MM.1S (cell line): ENCODE results near the gene NRG2.

ENCODE experiments used
- DNase-seq: peaks from one replicate; pipeline ENCODE4 v3.0.0-alpha.2; 2015
- H2AFZ ChIP-seq: fragments of 300-600 bp; sonication (generic); 2 replicates; pipeline ENCODE4 v1.6.0; 2016; ENCODE audit warnings: antibody characterized with exemption, low read length
- H3F3A ChIP-seq: fragments of 300-600 bp; sonication (generic); 2 replicates; pipeline ENCODE4 v1.6.1; 2016; ENCODE audit warnings: mild to moderate bottlenecking, antibody characterized with exemption, low read length, moderate library complexity, mixed read lengths; ENCODE audit not compliant: insufficient read depth
- H3K27ac ChIP-seq: fragments of 300-600 bp; sonication (generic); 2 replicates; pipeline ENCODE4 v1.5.1; 2016; ENCODE audit warnings: mild to moderate bottlenecking, low read length
- H3K27me3 ChIP-seq: fragments of 300-600 bp; sonication (generic); replicated peaks from 2 replicates; pipeline ENCODE4 v1.6.0; 2016; ENCODE audit warnings: low read length; ENCODE audit not compliant: insufficient read depth
- H3K36me3 ChIP-seq: fragments of 300-600 bp; sonication (generic); replicated peaks from 2 replicates; pipeline ENCODE4 v1.6.1; 2016; ENCODE audit warnings: mild to moderate bottlenecking, low read length, mixed read lengths; ENCODE audit not compliant: insufficient read depth
- H3K4me1 ChIP-seq: fragments of 300-600 bp; sonication (generic); 2 replicates; pipeline ENCODE4 v1.6.1; 2016; ENCODE audit warnings: low read length, mixed read lengths
- H3K4me2 ChIP-seq: fragments of 300-600 bp; sonication (generic); 2 replicates; pipeline ENCODE4 v1.6.0; 2016; ENCODE audit warnings: low read depth, low read length
- H3K4me3 ChIP-seq: fragments of 300-600 bp; sonication (generic); 2 replicates; pipeline ENCODE4 v1.5.1; 2016; ENCODE audit warnings: low read length, mixed read lengths
- H3K79me2 ChIP-seq: fragments of 300-600 bp; sonication (generic); 2 replicates; pipeline ENCODE4 v1.6.1; 2016; ENCODE audit warnings: mixed run types, low read length, mixed read lengths
- H3K9ac ChIP-seq: fragments of 300-600 bp; sonication (generic); 2 replicates; pipeline ENCODE4 v1.6.1; 2016; ENCODE audit warnings: low read length, mixed read lengths
- H3K9me2 ChIP-seq: fragments of 300-600 bp; sonication (generic); replicated peaks from 2 replicates; pipeline ENCODE4 v1.6.1; 2016; ENCODE audit warnings: mild to moderate bottlenecking, low read length, mixed read lengths; ENCODE audit not compliant: insufficient read depth
- H3K9me3 ChIP-seq: fragments of 300-600 bp; sonication (generic); replicated peaks from 2 replicates; pipeline ENCODE4 v1.6.1; 2016; ENCODE audit warnings: mild to moderate bottlenecking, low read length, mixed read lengths; ENCODE audit not compliant: insufficient read depth
- H4K20me1 ChIP-seq: fragments of 300-600 bp; sonication (generic); 2 replicates; pipeline ENCODE4 v1.6.1; 2016; ENCODE audit warnings: mild to moderate bottlenecking, low read length, moderate library complexity, mixed read lengths; ENCODE audit not compliant: insufficient read depth
- EZH2 ChIP-seq: fragments of 300-600 bp; sonication (generic); optimal IDR thresholded peaks from 2 replicates; pipeline ENCODE3; 2017; ENCODE audit warnings: low read depth, mild to moderate bottlenecking, antibody characterized with exemption, low read length, mixed read lengths
- EZH2phosphoT487 ChIP-seq: fragments of 300-600 bp; sonication (generic); IDR thresholded peaks from 2 replicates; pipeline ENCODE4 v1.6.1; 2018; ENCODE audit warnings: antibody characterized with exemption, low read length
- TF ChIP-seq, protein P1 (sequence below): fragments of 300-600 bp; sonication (generic); IDR thresholded peaks from 2 replicates; pipeline ENCODE4 v1.5.1; 2016; ENCODE audit warnings: antibody characterized with exemption, low read length, mixed read lengths

NRG2 gene

DNA sequence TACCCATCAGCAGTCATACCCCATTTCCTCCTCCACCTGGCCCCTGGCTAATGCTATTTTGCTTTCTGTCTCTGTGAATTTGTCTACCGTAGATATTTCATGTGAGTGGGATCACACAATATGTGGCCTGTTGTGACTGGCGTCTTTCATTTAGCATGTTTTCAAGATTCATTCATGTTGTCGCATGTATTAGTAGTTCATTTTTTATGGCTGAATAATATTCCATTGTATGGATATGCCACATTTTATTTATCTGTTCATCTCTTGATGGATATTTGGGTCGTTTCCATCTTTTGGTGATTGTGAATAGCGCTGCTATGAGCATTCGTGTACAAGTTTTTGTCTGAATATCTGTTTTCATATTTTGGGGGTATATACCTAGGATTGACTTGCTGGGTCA is 213.6 kb downstream of the NRG2 start:
- Histone ChIP-seq H2AFZ (no peak overlapping the region), H4K20me1 (no peaks in the 10 kb centered on the region), H3K27ac (no peak overlapping the region), H3K9ac (no peak overlapping the region), H3K9me2 (no peaks in the 10 kb centered on the region), H3K4me2 (no peak overlapping the region), H3K36me3 (no peaks in the 10 kb centered on the region), H3K27me3 (peaks cover 27% of the 10 kb centered on the region), H3K4me3 (no peak overlapping the region), H3K9me3 (no peaks in the 10 kb centered on the region), H3F3A (no peaks in the 10 kb centered on the region), H3K79me2 (no peaks in the 10 kb centered on the region), H3K4me1 (no peaks in the 10 kb centered on the region)
- TF ChIP-seq, protein P1, sequence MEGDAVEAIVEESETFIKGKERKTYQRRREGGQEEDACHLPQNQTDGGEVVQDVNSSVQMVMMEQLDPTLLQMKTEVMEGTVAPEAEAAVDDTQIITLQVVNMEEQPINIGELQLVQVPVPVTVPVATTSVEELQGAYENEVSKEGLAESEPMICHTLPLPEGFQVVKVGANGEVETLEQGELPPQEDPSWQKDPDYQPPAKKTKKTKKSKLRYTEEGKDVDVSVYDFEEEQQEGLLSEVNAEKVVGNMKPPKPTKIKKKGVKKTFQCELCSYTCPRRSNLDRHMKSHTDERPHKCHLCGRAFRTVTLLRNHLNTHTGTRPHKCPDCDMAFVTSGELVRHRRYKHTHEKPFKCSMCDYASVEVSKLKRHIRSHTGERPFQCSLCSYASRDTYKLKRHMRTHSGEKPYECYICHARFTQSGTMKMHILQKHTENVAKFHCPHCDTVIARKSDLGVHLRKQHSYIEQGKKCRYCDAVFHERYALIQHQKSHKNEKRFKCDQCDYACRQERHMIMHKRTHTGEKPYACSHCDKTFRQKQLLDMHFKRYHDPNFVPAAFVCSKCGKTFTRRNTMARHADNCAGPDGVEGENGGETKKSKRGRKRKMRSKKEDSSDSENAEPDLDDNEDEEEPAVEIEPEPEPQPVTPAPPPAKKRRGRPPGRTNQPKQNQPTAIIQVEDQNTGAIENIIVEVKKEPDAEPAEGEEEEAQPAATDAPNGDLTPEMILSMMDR, result no peak
- TF ChIP-seq EZH2phosphoT487, result no peak
- no peak for TF ChIP-seq EZH2
- no peak for DNase-seq

DNA sequence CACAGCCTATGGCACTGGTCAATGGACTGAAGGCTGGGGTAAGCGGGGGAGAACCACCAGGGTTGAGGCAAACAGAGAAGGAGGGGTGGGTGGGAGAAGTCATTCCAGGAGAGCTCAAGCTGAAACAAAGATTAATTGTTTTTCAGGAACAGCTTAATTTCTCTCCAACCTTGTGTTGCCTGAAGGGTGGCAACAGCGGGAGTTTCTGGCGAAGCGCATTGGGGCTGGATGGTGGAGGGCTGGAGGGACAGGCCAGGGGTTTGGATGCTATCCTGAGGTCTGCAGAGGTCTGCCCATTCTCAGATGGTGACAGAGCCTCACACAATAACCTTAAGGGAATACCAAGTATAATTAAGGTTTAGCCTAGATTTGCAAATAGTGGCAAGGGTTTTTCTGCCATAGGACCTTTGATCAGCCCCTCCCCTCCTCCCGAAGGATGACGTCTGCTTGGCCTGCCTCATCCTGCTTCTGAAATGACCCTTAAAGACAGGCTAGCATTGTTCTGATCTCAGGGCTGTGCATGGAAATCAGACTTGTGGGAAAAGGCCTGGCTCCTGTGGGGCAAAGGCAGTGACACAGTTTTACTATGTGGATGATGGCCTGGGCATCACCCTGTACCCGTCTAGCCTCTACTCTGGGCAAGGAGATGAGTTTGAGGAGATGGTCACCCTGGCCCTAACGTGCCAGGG is 214.7 kb downstream of the NRG2 start:
- no peak overlapping the region for H3K9ac ChIP-seq
- H3K4me2 ChIP-seq, result no peak overlapping the region
- DNase-seq, result no peak
- no peak overlapping the region for H3K4me3 ChIP-seq
- H3K27me3 ChIP-seq, result peaks cover 23% of the 10 kb centered on the region
- no peak overlapping the region for H2AFZ ChIP-seq
- no peaks in the 10 kb centered on the region for H3F3A ChIP-seq
- H3K9me3 ChIP-seq, result no peaks in the 10 kb centered on the region
- H3K4me1 ChIP-seq, result no peaks in the 10 kb centered on the region
- no peak overlapping the region for H3K27ac ChIP-seq
- H3K36me3 ChIP-seq, result no peaks in the 10 kb centered on the region
- TF ChIP-seq EZH2phosphoT487 (no peak), EZH2 (no peak)
- TF ChIP-seq, protein P1, result no peak
- H3K9me2 ChIP-seq, result no peaks in the 10 kb centered on the region
- no peaks in the 10 kb centered on the region for H3K79me2 ChIP-seq
- H4K20me1 ChIP-seq, result no peaks in the 10 kb centered on the region

DNA sequence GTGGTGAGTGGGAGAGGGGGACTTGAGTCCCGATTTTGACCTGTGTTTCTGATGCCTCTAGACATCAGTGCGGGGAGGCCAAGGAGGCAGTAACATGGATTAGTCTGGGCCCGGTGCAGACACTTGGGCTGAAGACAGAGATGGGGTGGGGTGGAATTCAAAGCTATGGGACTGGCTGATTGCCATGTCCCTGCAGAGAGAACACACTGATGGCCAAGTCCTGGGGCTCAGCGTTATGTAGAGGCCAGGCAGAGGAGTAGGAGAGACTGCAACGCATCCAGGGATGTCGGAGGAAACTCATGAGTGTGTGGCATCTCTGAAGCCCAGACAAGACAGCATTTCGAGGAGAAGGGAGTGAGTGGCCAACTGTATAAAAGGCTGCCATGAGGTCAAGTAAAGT is 217.4 kb downstream of the NRG2 start:
- DNase-seq, result no peak
- no peaks in the 10 kb centered on the region for H4K20me1 ChIP-seq
- no peaks in the 10 kb centered on the region for H3K4me1 ChIP-seq
- H3K27ac ChIP-seq, result no peak overlapping the region
- peaks cover 8% of the 10 kb centered on the region; the same call in 1 of the 2 replicates for H3K27me3 ChIP-seq
- H3K9me2 ChIP-seq, result no peaks in the 10 kb centered on the region
- no peak overlapping the region for H2AFZ ChIP-seq
- H3K4me2 ChIP-seq, result no peak overlapping the region
- H3K9me3 ChIP-seq, result no peaks in the 10 kb centered on the region
- no peaks in the 10 kb centered on the region for H3F3A ChIP-seq
- H3K4me3 ChIP-seq, result no peak overlapping the region
- H3K9ac ChIP-seq, result no peak overlapping the region
- TF ChIP-seq EZH2phosphoT487 (no peak), EZH2 (no peak)
- TF ChIP-seq, protein P1, result no peak
- no peaks in the 10 kb centered on the region for H3K36me3 ChIP-seq
- H3K79me2 ChIP-seq, result no peaks in the 10 kb centered on the region
